HG02870 (cell line): ENCODE measurements around the gene NAB1.
"Not testable (repeated sequence)": the region's sequence is repeated elsewhere in the genome, so short reads cannot be mapped to it uniquely, and the experiment has no call there.

Experiments used
- ATAC-seq: cut with Tn5 transposase; IDR thresholded peaks from one replicate; pipeline ENCODE4 v1.9.1; 2021; ENCODE audit warnings: mild to moderate bottlenecking, moderate library complexity; ENCODE audit not compliant: unreplicated experiment

Gene NAB1

DNA sequence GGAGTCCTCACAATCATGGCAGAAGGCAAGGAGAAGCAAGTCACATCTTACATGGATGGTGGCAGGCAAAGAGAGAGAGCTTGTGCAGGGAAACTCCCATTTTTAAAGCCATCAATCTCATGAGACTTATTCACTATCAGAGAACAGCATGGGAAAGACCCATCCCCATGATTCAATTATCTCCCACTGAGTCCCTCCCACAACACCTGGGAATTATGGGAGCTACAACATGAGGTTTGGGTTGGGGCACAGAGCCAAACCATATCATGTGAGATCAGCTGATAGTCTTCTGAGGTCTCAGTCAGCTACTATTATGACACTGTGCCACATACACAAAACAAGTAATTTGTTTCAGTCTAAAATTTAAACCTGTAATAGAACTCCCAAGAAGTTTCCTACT lies 59.8 kb downstream of the NAB1 start:
- not testable (repeated sequence) for ATAC-seq

DNA sequence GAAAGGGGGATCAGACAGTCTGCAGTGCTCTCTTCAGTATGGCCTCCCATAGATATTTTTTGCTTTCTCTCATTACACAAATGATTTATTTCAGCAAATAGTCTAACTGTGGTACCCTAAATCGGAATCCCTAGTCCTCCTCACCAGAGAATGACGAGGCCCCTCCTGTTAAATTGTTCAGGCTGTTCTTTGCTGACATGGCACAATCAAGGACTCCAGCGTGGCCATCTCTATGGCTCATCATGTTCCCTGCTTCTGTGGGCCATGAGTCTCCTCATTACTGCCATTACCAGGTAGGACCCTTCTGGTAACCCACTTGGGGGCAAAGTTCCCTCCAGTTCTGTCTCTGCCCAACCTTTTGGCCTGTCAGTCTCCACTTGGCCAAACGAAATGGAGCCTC lies 62.2 kb downstream of the NAB1 start:
- no peak for ATAC-seq

DNA sequence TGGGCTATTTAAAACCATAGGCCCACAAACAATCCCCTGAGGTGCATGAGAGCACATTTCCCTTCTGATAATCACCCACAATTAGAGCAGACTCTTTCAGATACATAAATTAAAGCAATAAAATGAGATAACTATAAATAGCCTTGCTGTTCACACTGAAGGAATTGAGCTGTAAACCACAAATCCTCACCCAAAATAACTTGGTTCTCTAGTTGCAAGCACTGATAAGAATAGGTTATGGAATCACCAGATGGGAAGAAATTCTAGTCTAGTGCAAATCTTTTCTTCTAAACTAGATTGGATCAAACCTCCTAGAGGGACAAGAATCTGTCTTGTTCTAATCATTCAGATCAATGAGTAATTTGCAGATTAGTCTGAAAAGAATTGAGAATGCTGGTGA lies 64.6 kb downstream of the NAB1 start:
- ATAC-seq: no peak

DNA sequence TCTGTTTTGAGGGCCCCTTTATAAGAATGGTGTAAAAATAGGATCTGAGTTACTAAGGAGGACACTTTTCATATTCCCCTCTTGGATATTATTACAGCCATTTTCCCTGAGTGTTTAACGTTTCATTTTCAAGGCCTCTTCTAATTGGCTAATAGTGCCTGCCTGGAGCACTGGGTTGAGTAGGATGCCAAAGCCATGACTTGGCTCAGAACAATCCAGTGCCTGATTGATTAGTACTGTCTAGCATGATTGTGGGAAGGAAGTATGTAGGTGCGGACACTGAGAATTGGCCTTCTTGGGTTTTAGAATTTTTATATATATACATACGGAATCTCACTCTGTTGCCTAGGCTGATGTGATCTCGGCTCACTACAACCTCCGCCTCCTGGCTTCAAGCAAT lies 66.1 kb downstream of the NAB1 start:
- no peak for ATAC-seq

DNA sequence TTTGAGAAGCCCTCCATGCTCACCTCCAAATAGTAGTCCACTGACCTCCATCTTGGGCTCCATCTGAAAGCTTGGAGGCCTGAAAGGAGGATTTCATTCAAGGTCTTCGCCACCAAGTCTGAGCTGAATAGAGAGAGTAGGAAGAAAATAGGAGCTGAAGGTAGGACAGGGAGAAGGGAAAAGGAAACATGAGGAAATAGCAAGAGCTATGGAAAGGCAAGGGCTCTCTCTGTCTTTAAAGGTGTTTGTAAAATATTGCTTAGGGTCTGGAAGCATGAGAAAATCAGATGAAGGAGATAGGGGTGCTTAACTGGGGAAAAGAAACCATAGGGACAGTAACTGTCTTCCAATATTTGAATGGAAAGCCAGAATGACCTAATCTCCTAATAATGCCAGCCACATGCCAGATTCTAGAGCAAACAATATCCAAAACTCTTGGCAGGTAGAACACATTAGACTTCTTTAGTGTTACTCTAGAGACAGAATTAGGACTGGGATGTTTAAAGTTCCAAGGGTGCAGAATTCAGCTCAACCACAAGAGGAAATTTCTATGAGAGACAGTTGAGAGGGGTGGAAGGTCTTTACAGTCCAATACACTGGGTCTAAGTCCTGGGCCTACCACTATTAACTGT lies 67.4 kb downstream of the NAB1 start:
- no peak for ATAC-seq

DNA sequence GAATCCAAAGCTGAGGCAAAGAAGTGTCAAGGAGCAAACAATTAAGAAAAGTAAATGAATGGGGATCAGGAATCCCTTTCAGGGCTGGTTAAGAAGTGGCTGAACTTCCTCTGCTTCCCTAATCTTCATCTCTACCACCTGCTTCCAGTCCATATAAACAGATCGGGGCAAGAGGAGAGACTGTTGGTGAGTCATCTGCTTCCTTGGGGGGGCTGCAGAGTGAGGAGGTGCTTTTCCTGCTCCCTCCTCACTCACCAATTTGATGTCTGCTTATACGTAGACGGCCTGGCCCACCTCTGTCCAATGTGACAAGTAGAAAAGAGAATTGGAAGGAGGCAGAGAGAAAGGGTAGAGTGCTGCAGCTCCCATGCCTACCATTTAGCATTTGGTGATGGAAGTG lies 68.4 kb downstream of the NAB1 start:
- no peak for ATAC-seq

DNA sequence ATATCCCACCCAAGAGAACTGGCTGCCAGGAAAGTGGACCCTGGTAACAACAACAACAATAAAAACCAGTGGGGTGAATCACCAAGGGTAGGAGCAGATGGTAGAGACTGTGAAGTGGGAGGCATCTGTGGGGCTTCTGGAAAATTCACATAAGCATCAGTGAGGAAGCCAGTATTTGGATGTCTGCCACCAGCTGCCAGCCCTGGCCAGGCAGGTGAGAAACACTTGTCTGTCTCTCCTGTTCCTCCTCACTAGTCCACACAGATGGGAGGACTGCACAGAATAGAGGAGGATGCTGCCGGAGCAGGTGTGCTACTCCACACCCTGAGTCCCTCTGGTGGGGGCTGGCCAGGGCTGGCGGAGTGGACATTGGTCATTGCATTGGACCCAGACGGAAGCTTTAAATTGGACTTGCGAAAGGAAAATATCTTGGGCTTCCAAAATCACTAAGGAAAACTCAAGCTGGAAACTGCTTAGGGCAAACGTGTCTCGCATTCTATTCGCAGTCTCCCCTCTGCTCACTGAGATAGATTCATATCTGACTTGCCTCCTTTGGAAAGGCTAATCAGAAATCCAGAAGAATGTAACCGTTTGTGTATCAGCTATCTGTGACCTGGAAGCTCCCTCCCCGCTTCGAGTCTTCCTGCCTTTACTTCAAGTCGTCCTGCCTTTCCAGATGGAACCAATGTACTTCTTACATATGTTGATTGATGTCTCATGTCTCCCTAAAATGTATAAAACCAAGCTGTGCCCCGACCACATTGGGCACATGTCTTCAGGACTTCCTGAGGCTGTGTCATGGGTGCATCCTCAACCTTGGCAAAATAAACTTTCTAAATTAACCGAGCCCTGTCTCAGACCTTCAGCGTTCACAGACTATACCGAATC lies 69.1 kb downstream of the NAB1 start:
- no peak for ATAC-seq

DNA sequence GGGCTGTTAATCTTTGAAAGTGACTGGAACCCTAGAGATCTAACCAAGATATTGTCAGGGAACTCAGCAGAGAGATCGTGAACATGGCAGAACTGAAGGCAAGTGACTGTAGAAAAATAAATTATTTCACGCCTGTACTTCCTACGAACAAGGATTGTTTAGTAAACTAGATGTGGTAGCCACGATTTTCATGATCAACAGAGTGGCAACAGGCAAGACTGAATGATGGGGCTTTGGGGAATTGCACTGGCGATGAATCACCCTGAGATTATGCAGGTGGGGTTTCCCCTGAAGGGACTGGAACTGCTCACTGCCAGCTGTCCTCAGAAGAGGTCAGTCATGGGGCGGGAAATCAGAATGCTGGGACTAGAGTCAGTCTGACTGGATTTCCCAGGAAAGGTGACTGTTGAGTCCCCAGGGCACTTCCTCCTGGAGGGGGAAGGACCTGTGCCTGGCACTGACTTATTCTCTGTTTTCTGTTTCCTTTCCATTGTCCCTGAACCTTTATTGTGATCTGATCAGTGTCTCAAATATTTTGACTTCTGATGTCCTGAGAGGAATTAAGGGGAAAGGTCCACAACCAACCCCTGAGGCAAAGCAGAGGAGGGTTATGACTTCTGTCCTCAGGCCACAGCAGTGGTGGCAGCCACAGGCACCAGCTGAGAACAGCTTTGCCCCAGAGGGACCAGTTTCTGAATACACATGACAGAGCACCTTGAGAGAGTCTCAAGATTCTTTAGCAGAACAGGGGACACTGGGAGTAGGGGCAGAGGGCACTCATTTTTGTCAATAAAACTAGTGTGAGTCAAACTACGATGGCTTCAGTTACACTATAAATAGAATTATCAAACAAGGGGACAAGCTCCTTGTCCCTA lies 70.0 kb downstream of the NAB1 start:
- ATAC-seq: peak; percentile 50

DNA sequence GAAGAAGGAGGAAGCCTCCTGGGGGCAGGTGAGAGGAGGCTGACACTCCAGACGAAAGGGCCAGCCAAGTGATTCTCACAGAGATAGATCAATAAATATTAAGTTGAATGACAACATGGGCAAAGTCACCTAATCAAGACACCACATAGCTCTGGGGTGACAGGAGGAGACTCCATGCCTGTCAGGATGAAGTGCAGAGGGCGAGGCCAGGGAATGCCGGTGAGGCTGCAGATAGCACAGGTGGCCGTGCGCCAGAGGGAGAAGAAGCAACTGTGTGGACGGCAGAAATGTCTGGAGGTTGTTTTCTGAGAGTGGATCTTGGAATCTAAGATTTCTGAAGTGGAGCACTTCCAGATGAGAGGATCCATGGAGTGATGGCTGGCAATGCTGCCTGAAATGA lies 71.4 kb downstream of the NAB1 start:
- no peak for ATAC-seq

DNA sequence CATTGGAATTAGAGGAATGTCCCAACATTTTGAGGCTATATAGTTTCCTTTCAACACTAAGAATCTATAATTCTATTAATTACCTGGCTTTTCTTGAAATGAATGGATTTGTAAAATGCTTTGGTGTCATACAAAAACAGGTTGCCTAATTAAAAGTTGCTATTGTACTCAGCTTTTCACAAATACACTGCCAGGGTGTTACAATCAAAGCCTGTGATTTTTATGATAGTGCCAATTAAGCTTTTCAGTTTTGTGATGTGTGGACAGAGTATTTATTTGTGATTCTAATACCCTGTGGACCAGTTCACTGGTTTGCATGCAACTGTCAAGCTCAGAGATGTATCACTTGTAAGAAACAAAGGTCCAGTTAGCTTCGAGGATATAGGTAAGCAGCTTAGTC lies 71.8 kb downstream of the NAB1 start:
- ATAC-seq: no peak

DNA sequence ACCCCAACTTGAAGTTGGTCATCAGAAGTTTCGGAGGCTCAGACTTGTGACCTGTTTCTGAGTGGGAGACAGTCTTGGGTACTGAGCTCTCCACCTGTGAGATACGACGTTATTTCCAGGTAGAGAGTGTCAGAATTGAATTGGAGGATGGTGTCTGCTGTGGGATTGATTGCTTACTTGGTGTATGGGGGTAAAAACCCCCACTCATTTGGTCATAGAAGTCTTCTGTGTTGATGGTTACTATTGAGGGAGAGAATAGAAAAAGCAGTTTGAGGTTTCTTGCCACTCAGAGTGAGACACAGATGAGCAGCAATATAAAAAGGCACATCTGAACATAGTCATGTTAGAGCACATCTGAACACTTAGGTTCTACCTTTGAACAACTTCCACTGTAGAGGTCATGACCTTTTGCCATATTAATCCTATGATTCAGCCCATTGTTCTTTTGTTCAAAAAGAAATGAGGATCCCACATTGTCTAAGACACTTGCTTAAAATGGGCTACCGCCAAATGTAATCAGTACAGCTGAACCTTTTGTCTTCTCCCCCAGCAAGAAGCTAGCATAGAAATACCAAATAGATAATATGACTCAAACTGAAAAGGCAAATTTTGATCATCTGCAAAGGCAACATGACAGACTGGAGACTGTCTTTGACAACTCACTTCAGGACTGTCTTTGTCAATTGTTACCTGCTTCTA lies 73.3 kb downstream of the NAB1 start:
- peak; percentile 67 for ATAC-seq

DNA sequence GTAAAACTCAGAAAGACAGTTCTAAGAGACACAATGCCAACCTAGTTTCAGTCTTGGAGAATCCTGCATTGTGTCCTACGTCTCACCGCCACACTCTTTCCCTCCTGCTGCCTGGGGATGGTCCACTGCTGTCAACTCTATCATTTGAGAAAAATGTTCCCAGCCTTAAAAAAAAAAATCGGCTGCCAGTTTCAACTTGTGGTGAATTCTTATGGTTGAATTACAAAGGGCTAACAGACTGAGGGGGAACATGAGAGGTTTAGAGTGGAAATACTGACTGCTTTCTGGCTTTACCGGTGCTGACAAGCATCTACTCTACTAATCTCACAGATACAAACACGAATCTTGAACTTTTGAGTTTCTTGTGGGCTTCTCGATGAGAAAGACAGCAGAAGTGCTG lies 74.0 kb downstream of the NAB1 start:
- peak; percentile 6 for ATAC-seq

DNA sequence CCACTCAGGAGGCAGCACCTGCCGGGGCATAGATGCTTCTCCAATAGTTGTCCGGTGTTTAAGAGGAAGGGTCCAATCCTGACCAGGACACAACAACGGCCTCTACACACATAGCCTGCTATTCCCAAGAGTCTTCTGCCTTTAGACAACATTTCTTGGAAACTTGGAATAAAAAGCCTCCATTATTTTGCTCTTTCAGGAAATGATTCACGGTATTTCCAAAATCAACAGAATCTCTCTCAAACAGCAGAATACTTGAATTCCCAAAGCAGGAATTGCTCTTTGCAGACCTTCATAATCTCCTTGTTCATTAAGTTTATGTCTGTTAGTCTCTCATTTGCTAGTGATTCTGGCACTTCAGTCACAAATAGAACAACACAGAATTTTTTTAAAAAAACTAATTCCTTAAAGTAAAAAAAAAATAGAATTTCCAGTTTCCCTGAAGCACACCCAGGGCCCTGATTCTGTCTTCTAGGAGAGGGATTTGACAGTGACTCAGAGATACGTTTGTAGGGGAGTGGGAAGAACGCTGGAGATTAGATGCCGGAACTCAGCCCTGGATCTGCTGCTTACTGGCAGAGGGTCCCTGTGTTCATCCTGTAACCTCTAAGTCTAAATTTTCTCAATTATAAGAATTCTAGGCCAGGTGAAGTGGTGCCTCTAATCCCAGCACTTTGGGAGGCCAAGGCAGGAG lies 74.7 kb downstream of the NAB1 start:
- no peak for ATAC-seq

DNA sequence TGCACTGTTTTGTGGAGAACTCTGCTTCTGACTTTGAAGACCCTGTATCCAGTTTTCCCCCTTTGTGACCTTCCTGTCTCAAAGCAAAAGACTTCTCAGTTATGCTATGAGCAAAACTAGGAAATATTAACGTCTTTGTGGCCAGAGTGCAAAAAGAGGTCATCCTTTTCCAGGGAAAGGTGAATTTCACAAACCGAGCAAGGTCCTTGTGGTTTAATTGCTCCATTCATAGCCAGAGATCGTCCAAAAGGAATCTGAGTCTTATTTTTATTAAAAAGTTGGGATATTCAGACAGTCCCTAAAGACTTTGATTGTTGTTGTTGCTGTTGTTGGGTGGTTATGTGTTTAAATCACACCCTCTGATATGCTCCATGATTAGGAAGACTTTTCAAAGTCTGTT lies 77.4 kb downstream of the NAB1 start:
- no peak for ATAC-seq

DNA sequence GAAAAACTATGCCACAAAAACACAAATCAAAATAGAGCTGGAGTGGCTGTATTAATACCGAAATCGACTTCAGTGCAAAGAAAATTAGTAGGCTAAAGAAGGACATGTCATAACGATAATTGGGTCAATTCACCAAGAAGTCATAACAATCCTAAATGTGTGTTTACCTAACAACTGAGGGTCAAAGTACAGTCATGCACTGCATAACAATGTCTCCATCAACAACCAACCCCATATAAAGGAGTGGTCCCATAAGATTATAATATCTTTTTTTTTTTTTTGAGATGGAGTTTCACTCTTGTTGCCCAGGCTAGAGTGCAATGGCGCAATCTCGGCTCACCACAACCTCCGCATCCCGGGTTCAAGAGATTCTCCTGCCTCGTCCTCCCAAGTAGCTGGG lies 87.5 kb downstream of the NAB1 start:
- ATAC-seq: no peak

DNA sequence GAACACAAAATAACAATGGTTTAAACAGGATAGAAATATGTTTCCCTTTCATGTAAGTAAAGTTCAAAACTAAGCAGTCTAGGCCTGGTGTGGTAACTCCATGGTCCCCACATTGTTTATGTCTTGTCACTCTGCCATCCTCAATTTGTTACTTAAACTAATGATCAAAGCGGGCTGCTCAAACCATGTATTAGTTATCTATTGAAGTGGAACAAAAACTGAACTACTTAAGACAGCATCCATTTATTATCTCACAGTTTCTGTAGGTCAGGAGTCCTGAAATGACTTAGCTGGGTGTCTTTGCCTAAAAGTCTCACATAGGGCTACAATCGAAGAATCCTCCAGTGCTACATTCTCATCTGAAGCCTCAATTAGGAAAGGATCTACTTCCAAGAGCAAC lies 91.6 kb downstream of the NAB1 start:
- no peak for ATAC-seq
